HepG2 (cell line): ENCODE measurements around the gene SCARB2. TPM values are rescaled to one million over a fixed set of nuclear protein-coding genes. Genes with fewer than 3 reads are reported as not detected.

Experiments used
- ATF3 ChIP-seq: sonication (generic); formaldehyde crosslinking; IDR thresholded peaks from 2 replicates; pipeline ENCODE4 v1.4.0; 2020; ENCODE audit warnings: missing genetic modification reagents
- DMTF1 ChIP-seq: sonication (generic); formaldehyde crosslinking; IDR thresholded peaks from 2 replicates; pipeline ENCODE4 v1.4.0; 2020; ENCODE audit warnings: mild to moderate bottlenecking, missing genetic modification reagents
- JUND ChIP-seq: sonication (generic); formaldehyde crosslinking; IDR thresholded peaks from 2 replicates; pipeline ENCODE4 v1.8.0; 2022; ENCODE audit warnings: mild to moderate bottlenecking, missing genetic modification reagents
- NFATC3 ChIP-seq: sonication (generic); formaldehyde crosslinking; IDR thresholded peaks from 2 replicates; pipeline ENCODE4 v1.5.1; 2020; ENCODE audit warnings: mild to moderate bottlenecking, missing genetic modification reagents
- PAX8 ChIP-seq: sonication (generic); formaldehyde crosslinking; IDR thresholded peaks from 2 replicates; pipeline ENCODE4 v1.8.0; 2022; ENCODE audit warnings: mild to moderate bottlenecking, missing genetic modification reagents, borderline replicate concordance
- RAD51 ChIP-seq: fragments of 450-650 bp; IDR thresholded peaks from 2 replicates; pipeline ENCODE4 v1.6.1; 2016; ENCODE audit warnings: borderline replicate concordance
- RCOR2 ChIP-seq: IDR thresholded peaks from 2 replicates; pipeline ENCODE4 v1.6.1; 2016; ENCODE audit warnings: missing biosample characterization, missing genetic modification reagents
- TARDBP ChIP-seq: sonication (generic); formaldehyde crosslinking; IDR thresholded peaks from 2 replicates; pipeline ENCODE4 v1.8.0; 2022; ENCODE audit warnings: mild to moderate bottlenecking, missing genetic modification reagents
- TOPORS ChIP-seq: sonication (generic); formaldehyde crosslinking; IDR thresholded peaks from 2 replicates; pipeline ENCODE4 v1.8.0; 2023; ENCODE audit warnings: mild to moderate bottlenecking, missing genetic modification reagents
- XBP1 ChIP-seq: sonication (generic); formaldehyde crosslinking; IDR thresholded peaks from 2 replicates; pipeline ENCODE4 v1.5.0; 2020; ENCODE audit warnings: missing genetic modification reagents
- ZBTB46 ChIP-seq: sonication (generic); formaldehyde crosslinking; IDR thresholded peaks from 2 replicates; pipeline ENCODE4 v1.4.0; 2020; ENCODE audit warnings: mild to moderate bottlenecking, missing genetic modification reagents, borderline replicate concordance
- ZNF276 ChIP-seq: sonication (generic); formaldehyde crosslinking; IDR thresholded peaks from 2 replicates; pipeline ENCODE4 v1.4.0; 2020; ENCODE audit warnings: mild to moderate bottlenecking, low read depth, missing genetic modification reagents
- ZNF414 ChIP-seq: sonication (generic); formaldehyde crosslinking; IDR thresholded peaks from 2 replicates; pipeline ENCODE4 v1.5.0; 2020; ENCODE audit warnings: missing genetic modification reagents
- ZNF598 ChIP-seq: sonication (generic); formaldehyde crosslinking; IDR thresholded peaks from 2 replicates; pipeline ENCODE4 v1.5.1; 2020; ENCODE audit warnings: mild to moderate bottlenecking, missing genetic modification reagents, borderline replicate concordance
- ZNF646 ChIP-seq: sonication (generic); formaldehyde crosslinking; IDR thresholded peaks from 2 replicates; pipeline ENCODE4 v1.9.0; 2021; ENCODE audit warnings: mild to moderate bottlenecking, missing genetic modification reagents
- polyA plus RNA-seq, 8 experiments: library from polyadenylated mRNA; depleted of rRNA in 3 of 8; stranded (reverse) in 7 of 8; unstranded in 1 of 8; fragments of >200 nt; fragmentation: Illumina TruSeq in 4 of 8; extraction: Trizol in 4 of 8; gene quantifications; 2 replicates each; pipeline versions ENCODE4 v1.2.1 to v1.2.3, GENCODE V29; 2011 to 2016; ENCODE audit warnings: low read depth in 4 of 8, missing spikeins in 1 of 8, mixed read lengths in 1 of 8; ENCODE audit not compliant: insufficient read depth in 1 of 8
- total RNA-seq, 5 experiments: library from RNA; depleted of rRNA; stranded (reverse); fragments of >200 nt; fragmentation: Illumina TruSeq; extraction: Trizol; gene quantifications; 2 replicates each; pipeline ENCODE4 v1.2.3, GENCODE V29; 2016; ENCODE audit warnings: low read depth in 1 of 5

The SCARB2 gene
- total and polyA plus RNA-seq, 2 of the 13 experiments (the other 11 are each of a cell fraction or from before 2014, with no cell fraction given): 40.6 to 43.4 TPM

GRCh38 chr4:76148142-76148865 is 65.3 kb downstream of the SCARB2 start, which contains the start of gene NUP54 (continued):
- no peak for TF ChIP-seq ATF3
- 0 out of 2 replicates have a peak, but pooled peaks have one; percentile 71 for TF ChIP-seq DMTF1 (CRISPR knock-in tag)
- TF ChIP-seq ZNF276: peak; percentile 93; the same call in 1 of the 2 replicates
- peak; percentile 98 for TF ChIP-seq ZNF414
- TF ChIP-seq NFATC3 (CRISPR knock-in tag): no peak
- TF ChIP-seq RAD51: no peak
- no peak for TF ChIP-seq ZNF646 (CRISPR knock-in tag)
- TF ChIP-seq TARDBP (CRISPR knock-in tag): peak; percentile 97
- TF ChIP-seq TOPORS (CRISPR knock-in tag): peak; percentile 96; the same call in 1 of the 2 replicates
- TF ChIP-seq RCOR2 (CRISPR knock-in tag): no peak
- TF ChIP-seq ZNF598 (CRISPR knock-in tag): no peak; the same call in 1 of the 2 replicates
- TF ChIP-seq XBP1 (CRISPR knock-in tag): 0 out of 2 replicates have a peak, but pooled peaks have one; percentile 32
- no peak for TF ChIP-seq PAX8 (CRISPR knock-in tag)
- TF ChIP-seq JUND (CRISPR knock-in tag): peak; percentile 61
- TF ChIP-seq ZBTB46: peak; percentile 60; the same call in 1 of the 2 replicates
